HG02840 (cell line): ENCODE results near the gene WDR72.

Experiments
- ATAC-seq: cut with Tn5 transposase; IDR thresholded peaks from one replicate; pipeline ENCODE4 v1.9.1; 2021; ENCODE audit warnings: mild to moderate bottlenecking, moderate library complexity, moderate number of reproducible peaks; ENCODE audit not compliant: unreplicated experiment, low FRiP score

Gene WDR72

DNA sequence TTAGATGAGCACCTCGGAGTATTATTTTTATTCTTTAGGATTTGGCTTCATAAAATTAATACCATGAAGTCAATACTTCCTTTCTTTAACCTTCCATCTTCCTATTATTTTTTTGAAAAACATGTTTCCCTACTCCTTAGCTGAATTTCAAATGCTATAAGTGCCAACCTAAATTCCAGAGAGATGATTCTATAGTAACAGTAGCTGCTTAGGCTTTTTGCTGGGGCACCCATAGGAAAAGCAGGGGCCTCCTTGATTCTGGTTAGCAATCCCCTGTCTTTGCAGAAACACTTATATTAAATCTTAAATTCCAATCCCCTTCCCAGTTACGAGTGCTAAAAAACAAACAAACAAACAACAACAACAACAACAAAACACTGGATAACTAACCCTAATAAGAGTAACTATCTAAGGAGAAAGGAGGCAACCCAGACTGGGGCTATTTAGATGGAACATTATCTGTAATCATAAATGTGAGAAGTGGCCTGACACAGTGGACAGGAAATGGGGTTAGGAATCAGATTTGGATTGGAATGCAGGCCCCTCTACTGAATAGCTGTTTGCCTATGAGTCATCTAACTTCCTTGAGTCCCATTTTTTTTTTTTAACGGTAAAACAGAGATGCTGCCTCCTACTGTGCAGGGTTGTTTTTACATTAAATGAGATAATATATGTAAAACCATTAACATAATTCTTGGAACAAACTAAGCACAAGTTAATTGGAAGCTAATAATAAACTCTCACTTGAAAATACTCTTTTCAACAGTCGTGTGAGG, 148.1 kb downstream of the WDR72 start:
- ATAC-seq, result no peak

DNA sequence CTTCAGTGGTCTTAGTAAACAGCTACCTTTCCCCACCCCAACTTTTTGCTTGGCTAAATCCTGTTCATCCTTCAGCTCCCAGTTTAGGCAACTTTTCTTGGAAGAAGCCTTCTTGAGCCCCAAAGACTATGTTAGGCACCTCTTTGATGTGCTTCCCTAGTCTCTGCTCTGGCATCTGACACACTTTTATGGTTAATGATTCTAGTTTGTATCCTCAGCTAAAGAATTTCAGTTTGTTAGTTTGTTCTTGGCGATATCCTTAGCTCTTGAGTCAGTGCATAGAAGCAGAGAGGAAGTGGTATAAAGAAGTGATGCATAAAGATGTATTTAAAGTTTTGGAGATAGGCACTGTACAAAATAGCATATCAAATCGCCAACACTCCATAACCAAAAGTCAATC, 168.4 kb downstream of the WDR72 start:
- no peak for ATAC-seq

DNA sequence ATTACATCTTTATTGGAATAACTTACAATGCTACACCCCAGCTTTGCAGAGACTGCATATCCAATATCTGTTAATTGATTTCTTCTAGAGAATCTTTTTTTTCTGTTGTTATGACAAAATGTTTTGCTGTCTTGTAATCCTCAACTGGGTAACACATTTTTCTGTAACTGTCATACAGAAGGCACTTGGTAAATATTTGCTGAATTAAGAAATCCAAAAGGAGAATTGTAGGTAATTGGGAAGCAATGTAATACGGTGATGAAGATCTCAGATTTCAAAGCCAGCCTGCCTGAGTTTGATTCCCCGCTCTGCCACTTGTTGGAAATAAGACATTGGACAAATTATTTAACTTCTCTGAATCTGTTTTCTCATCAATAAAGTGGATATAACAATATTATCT, 169.1 kb downstream of the WDR72 start:
- no peak for ATAC-seq

DNA sequence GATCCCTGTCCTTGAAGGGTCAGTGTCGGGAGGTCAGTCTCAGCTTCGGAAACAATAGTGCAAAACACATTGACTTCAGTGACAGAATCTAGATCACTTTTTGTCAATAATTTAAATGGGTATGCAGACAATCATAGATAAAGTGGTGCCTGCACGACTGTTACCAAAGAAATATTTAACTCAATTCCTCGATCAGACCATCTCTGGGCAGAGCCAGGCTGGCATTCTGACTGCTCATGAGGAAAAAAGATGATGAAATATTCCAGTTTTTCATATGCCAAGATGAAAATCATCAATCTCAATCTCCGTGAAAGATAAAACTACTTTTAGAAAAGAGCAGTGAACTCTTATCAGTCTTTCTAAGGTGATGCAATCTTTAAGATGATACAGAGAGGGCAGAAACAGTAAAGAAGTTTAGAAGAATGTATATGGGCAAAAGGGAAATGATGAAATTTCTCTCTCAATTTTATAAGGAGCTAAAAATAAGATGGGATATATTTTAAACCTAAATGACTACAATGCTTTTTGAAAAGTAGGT, 169.9 kb downstream of the WDR72 start:
- no peak for ATAC-seq

DNA sequence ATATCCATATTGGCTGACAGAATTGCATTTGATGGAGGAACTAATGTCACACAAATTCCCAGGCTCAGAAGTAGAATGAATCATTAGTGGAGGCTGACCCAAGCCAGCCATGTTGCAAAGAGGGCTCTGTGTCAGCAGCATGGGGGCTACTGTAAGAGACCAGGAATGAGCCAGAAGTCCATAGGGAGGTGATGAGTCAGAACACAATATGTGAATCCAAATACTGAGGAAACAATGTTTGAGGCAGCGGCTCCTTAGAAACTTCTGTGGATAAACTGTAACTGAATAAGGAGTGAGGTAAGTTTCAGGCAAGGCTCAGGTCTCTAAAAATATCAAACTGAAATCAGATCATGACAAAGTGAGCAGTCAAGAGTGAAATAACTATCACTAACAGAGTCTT, 170.7 kb downstream of the WDR72 start:
- no peak for ATAC-seq

DNA sequence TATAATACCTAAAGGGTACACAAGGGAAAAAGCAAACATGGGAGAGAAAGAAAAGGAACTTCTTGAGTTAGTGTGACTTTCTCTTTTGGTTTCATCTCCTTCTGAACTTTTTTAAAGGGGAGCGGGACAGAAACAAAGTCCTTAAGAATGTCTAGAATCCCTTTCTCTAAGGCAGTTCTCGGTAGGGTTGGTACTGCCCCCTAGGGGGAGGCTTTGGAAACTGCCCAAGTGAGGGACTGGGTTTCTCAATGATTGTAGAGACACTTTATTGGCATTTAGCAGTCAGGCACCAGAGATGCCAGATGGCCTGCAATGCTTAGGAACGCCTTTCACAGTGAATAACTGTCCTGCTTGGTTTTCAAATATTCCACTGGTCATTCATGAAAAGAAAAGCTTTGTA, 172.7 kb downstream of the WDR72 start:
- ATAC-seq, result no peak

DNA sequence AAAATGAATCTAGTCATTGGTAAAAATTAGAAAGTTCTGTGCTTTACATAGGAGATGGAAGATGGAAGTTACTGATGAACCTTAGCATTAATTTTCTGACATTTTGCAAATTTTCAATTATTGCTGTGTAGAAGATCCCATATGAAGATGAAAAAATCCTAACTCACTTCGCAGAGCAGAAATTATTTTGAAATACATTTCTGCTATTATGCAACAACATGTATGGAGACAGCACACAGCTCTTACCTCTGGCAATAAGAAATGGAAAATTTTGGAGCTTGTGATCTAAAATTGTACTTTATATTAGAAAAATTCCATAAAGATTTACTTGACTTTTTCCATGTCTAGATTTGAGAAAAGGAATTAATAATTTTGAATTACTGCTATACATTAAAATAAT, 177.9 kb downstream of the WDR72 start:
- no peak for ATAC-seq

DNA sequence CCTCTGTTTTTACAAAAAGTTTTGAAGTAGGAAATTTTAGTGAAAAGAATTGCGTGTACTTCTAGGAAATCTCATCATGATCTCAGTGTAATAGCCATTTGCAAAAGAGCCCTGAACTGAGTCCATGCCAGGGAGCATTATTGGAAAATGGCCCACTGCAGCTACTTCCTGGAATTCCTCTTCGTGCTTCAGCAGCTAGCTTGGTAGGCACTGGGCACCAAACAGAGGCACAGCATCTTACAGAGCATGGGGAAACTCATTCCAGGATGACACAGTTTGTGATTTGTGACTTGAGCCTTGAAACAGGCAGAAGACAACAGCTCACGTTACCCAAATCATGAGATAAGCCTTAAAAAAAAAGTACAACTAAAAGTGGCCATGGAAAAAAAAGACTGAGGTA, 179.1 kb downstream of the WDR72 start:
- ATAC-seq, result no peak

DNA sequence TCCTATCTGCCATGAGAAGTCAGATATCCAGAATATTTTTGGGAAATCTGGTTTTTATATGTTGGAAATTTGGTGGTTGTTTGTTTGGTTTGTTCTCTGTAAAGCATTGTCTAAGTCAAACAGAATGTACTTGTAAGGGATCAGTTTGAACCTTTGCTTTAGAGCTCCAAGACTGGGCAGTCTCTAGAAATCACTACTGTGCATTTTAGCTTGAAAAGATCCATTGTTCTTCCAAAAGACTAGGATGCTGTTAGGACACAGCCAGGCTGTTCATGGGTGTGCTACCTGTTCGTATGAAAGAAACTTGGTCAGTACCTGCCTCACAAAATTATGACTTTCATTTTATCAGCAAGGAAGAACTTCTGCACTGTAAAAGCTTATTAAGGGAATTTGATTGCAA, 182.6 kb downstream of the WDR72 start:
- no peak for ATAC-seq

DNA sequence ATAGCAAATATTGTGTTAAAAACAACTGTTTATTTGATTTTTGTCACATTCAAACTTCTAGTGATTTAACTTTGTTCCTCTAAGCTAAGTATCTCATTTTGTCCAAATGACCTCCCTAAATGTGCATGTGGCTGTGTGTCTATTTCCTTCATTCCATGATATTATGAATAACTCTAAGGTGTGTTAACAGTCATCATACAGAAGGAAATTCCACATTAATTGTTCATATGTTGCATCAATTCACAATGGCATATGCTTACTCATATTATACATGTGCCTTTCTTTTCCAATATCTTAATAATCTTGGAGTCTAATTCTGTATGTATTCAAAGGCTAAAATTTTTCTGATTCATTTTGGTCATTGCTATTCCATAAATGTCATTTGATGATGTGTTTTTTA, 186.4 kb downstream of the WDR72 start:
- no peak for ATAC-seq

DNA sequence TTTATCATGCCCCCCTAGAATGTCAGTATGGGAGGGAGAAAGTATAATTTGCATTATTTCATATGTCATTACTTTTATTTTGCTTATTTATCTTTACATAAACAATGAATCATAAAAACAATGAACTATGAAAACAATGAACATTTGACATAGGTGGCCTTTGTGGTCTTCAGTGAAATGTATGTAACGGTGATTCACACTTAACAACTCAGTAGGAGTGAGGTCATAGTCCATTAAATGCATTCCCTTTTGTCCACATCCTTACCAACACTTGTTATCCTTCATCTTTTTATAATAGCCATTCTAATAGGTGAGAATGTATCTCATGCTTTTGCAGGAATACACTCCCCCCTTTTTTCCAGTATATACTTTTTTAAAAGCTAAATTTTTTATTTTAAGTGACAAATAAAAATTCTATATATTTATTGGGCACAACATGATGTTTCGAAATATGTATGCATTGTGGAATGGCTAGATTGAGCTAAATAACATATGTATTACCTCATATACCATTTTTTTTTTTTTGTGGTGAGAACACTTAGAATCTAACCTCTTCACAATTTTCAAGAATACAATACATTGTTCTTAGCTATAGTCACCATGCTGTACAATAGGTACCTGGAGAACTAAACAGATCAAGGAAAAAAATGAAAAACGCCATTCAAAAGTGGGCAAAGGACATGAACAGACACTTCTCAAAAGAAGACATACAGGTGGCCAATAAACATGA, 189.5 kb downstream of the WDR72 start:
- no peak for ATAC-seq

DNA sequence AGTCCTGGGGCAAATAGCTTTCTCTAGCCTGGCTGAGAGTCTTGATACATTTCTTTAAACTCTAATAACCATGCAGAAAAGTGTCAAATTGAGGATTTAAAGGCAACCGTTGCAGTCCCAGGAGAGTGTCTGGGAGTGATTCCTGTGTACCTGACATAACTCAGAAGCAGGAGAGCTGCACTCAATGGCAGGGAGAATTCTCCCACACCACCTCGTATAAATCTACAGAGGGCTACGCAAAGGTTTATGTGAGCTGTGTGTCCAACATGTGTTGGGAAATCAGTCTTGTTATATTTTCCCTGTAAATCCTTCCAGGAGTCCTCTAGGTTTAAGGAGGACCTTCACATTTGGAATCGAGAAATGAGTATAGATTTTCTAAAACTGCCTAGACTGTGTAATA, 192.6 kb downstream of the WDR72 start:
- no peak for ATAC-seq

DNA sequence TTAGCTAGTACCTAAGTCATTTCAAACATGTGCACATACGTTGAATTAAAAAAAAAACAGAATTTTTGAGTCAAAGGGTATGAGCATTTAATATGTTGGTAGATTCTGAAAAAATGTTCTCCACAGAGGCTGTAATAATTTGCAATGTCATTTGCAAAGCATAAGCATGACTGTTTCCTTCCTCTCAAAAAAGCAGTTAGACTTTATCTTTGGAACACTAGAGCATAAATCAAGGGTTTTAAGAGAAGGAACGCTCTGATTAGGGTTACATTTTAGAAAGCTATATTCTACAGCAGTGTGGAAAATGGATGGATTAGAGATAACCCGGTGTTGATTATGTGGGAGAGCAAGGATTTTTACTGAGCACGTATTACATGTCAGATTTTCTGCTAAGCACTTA, 193.7 kb downstream of the WDR72 start:
- no peak for ATAC-seq

DNA sequence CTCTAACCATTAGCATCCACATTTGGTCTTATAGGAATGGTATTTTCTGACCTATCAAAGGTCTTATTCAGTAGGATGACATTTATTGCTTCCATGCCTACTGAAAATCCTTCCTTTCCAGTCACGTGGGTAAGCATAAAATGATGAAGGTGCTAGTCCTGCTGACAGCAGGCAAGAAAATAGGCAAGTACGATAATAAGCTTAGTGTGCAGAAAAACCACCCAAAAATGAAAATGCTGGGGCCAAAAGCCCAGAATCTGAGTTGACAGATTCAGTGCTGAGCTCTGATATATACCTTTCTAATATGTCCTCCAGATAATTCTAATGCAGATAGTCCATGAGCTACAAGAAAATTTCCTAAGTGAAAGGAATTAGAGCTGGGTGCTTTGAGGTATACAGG, 194.8 kb downstream of the WDR72 start:
- no peak for ATAC-seq

DNA sequence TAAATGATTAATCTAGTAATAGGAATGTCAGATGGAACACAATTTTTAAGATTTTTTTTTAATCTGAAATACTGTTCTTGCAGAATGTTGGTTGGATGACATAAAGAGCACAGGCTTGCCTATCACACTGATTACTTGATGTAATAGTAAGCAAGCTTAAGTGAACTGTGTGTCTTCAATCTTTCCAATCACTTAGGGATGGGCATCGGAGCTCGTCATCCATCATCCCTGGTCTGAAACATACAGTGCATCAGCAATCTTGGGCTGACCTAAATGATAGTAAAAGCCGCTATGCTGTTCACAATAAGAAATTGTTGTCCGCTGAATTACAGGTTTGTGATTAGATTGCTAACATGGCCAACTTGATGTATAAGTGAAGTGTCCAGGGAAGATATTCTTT, 195.8 kb downstream of the WDR72 start:
- no peak for ATAC-seq

DNA sequence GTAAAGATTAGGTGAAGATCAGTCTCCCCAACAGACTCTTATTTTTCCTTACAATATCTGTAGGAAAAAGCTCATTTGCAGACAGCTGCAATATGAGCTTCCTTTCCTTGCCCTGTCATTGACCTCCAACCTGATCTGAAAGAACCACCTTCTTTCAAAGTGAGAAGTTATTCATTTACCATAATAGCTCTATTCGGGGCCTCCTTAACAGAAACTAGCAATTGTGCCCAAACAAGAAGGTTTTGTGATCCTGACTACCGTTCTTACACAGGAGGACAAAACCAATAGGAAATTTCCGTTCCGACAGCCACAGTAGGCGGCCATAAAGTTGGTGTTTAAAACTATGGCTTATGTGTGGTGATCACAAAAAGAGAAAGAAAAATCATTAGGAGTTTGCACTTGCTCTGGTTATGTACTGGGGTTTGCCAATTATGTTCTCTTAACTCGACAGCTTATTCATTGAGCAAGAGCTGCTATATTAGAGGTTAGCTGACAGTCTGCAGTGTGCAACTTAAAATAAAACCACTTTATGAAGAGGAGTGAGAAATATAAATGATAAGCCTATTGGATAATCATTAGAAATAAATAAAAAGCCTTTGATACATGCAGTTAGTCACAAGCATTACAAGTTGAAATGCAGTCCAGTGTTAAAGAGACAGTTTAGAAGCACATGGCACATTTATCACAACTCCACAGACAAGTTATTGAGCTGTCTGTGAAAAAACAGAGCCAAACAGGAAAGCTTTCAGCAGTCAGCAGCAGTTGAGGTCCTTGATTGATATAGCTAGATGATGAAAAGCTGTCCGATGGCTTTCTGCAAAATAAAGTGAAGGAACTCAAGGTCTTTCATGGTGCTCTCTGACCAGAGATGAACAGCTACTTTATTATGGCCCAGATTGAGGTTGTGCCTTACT, 199.8 kb downstream of the WDR72 start:
- no peak for ATAC-seq

DNA sequence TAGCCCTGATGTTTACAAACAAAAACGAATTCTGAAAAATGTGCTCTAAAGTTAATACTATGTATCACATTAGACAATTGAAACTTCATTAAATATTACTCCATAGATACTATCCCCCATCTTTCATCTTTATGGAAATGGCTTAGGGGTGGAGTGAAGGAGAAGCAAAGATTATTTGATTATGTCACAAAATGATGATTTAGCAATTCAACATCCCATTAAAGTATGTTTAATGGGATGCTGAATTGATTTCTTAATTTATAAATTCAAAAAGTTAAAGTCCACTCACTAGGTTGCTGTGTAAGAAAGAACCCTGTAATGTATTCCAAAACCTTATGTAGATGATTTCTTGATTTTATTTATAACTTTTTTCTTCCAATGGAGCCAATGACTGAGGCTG, 201.1 kb downstream of the WDR72 start:
- ATAC-seq, result no peak

DNA sequence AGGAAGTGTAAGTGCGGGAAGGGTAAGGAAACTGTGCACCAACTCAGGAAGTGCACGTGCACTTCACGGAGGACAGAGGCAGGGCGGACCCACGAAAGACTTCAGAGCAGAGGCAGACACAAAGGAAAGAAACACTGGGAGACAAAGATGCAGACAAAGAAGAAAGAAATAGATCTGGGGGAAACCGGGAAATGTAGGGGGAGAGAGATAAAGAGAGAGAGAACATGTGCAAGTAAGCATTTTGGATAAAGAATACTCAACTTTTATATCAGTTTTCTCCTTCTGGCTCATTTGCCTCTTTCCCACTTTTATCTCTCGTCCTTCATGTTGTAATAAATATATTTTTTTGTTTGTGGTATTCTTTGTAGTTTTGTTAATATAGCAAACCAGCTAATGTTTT, 204.2 kb downstream of the WDR72 start:
- no peak for ATAC-seq

DNA sequence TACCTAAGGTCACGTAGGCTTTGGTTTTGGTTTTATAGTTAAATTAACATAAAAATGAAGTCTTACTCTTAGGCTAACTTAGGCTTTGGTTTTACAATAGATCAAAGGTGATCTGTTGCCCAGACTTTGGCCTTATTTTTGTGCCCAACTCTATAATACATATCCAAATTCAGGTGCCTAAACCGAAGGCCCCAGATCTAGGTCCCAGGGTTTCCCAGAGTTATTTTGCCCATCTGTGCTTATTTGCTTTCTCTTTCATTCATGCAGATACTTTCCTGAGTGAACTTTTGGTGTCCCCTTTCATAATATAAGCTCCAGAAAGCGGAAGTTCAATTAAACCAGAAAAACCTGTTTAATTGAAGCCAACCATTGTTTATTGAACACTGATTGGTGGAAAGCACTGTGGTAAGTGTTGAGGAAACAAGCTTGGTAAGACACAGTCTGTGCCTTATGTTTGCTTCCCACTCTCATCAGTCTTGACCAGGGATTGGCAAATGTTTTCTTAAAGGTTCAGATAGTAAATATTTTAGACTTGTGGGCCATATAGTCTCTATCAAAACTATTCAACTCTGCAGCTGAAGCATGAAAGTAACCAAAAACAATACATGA, 209.7 kb downstream of the WDR72 start:
- no peak for ATAC-seq

DNA sequence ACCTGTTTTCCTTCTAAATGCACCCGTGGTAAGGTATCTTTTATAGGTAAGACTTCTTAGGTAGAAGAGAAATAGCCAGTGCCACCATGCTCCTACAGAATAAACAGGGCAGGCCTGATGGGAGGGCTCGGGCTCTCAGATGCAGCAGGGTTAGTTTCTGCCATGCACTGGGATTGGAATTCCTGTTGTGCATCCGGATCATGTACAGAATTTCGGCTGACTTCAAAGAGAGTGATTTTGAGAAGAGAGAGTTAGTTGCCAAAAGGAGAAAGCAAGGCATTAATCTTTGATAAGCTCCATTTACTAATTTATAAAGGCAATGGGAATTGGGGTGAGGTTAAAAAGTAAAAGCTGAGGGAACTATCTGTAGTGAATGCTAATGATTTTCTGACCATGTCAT, 211.2 kb downstream of the WDR72 start:
- ATAC-seq, result no peak
